ENCODE measurements around the gene N4BP3. TPM values are rescaled to one million over a fixed set of nuclear protein-coding genes. Genes with fewer than 3 reads are reported as not detected.

Gene N4BP3
- total and polyA plus RNA-seq, 12 donors: 0.31 to 2.6 (median 0.89) TPM

- intact Hi-C loops (cut with DNase I): no loop called here
- no peak for DNase-seq
- Histone ChIP-seq H3K4me3 (no peak overlapping the region), H3K36me3 (replicated peaks in 1 of 2) (no peaks in the 10 kb centered on the region), H3K4me1 (replicated peaks in 1 of 2) (no peaks in the 10 kb centered on the region), H3K27ac (no peak overlapping the region), H3K27me3 (no peaks in the 10 kb centered on the region), H3K9me3 (replicated peaks in 1 of 3) (no peaks in the 10 kb centered on the region)
- 91 to 95% (median 93%) methylated on average over 7 of the region's 7 CpGs for WGBS, 4 donors
- TF ChIP-seq, protein P1, sequence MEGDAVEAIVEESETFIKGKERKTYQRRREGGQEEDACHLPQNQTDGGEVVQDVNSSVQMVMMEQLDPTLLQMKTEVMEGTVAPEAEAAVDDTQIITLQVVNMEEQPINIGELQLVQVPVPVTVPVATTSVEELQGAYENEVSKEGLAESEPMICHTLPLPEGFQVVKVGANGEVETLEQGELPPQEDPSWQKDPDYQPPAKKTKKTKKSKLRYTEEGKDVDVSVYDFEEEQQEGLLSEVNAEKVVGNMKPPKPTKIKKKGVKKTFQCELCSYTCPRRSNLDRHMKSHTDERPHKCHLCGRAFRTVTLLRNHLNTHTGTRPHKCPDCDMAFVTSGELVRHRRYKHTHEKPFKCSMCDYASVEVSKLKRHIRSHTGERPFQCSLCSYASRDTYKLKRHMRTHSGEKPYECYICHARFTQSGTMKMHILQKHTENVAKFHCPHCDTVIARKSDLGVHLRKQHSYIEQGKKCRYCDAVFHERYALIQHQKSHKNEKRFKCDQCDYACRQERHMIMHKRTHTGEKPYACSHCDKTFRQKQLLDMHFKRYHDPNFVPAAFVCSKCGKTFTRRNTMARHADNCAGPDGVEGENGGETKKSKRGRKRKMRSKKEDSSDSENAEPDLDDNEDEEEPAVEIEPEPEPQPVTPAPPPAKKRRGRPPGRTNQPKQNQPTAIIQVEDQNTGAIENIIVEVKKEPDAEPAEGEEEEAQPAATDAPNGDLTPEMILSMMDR (IDR thresholded peaks at IDR 0.05): no peak
Observed at GRCh38 chr5:178098685-178099084, 14.6 kb upstream of the N4BP3 start.

GRCh38 chr5:178103612-178104011, 9.7 kb upstream of the N4BP3 start:
- intact Hi-C loops (cut with DNase I): no loop called here
- TF ChIP-seq, protein P1 (IDR thresholded peaks at IDR 0.05): no peak
- no peak for TF ChIP-seq POLR2A (IDR thresholded peaks at IDR 0.05)
- 82 to 90% (median 86%) methylated on average over 8 to 12 of the region's 12 CpGs for WGBS, 4 donors

DNA sequence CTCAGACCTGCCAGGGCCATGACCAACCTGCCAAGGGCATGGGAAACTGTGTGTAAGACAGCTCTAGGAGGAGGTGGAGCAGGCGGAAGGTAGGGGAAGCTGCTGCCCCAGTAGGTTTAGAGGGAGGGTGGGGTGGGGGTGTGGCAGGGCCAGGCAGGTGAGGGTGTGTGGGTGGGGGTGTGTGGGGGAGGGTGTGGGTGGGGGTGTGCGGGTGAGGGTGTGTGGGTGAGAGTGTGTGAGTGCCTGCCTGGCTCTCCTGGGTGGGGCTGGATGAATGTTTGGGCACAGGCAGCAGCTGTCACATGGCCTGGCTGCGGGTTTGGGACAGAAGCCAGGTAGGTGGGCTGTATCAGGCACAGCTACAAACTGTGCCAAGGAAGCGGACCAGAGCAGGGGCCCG, 8.8 kb upstream of the N4BP3 start:
- DNase-seq: no peak
- intact Hi-C loops (cut with DNase I): no loop called here
- H3K4me1 ChIP-seq (replicated peaks in 1 of 2): no peaks in the 10 kb centered on the region
- TF ChIP-seq POLR2A (IDR thresholded peaks at IDR 0.05): no peak
- TF ChIP-seq, protein P1 (IDR thresholded peaks at IDR 0.05): no peak
- no peak overlapping the region for H3K4me3 ChIP-seq
- H3K27me3 ChIP-seq: no peaks in the 10 kb centered on the region
- H3K36me3 ChIP-seq (replicated peaks in 1 of 2): no peaks in the 10 kb centered on the region
- 54 to 65% (median 60%) methylated on average over 3 to 5 of the region's 5 CpGs for WGBS, 4 donors
- H3K9me3 ChIP-seq (replicated peaks in 1 of 3): no peaks in the 10 kb centered on the region
- H3K27ac ChIP-seq: no peak overlapping the region

More at GRCh38 chr5:178103612-178104011, 9.7 kb upstream of the N4BP3 start:
- no peak for DNase-seq
- H3K9me3 ChIP-seq (replicated peaks in 1 of 3): no peaks in the 10 kb centered on the region
- H3K36me3 ChIP-seq (replicated peaks in 1 of 2): no peaks in the 10 kb centered on the region
- H3K27ac ChIP-seq: no peak overlapping the region
- H3K27me3 ChIP-seq: no peaks in the 10 kb centered on the region
- no peaks in the 10 kb centered on the region for H3K4me1 ChIP-seq (replicated peaks in 1 of 2)
- H3K4me3 ChIP-seq: no peak overlapping the region

- no peak for DNase-seq
- 59 to 67% (median 63%) methylated on average over 3 to 4 of the region's 4 CpGs for WGBS, 4 donors
- H3K4me3 ChIP-seq: no peak overlapping the region
- no peak overlapping the region for H3K27ac ChIP-seq
- TF ChIP-seq, protein P1 (IDR thresholded peaks at IDR 0.05): no peak
- TF ChIP-seq POLR2A (IDR thresholded peaks at IDR 0.05): no peak
- intact Hi-C loops (cut with DNase I): no loop called here
- H3K27me3 ChIP-seq: no peaks in the 10 kb centered on the region
- no peaks in the 10 kb centered on the region for H3K4me1 ChIP-seq (replicated peaks in 1 of 2)
- no peaks in the 10 kb centered on the region for H3K9me3 ChIP-seq (replicated peaks in 1 of 3)
- no peaks in the 10 kb centered on the region for H3K36me3 ChIP-seq (replicated peaks in 1 of 2)
Observed at GRCh38 chr5:178106086-178106485, 7.2 kb upstream of the N4BP3 start.
